Heart left ventricle (tissue), 16 donors: ENCODE results near the gene GRK3. TPM values are rescaled to one million over a fixed set of nuclear protein-coding genes. Genes with fewer than 3 reads are reported as not detected.
"Not testable (repeated sequence)": the region's sequence is repeated elsewhere in the genome, so short reads cannot be mapped to it uniquely, and the experiment has no call there.

Experiments used
- ATAC-seq, 4 donors: fragments of 200-7000 bp; cut with Tn5 transposase; one replicate each; pipeline ENCODE4 v1.9.1; 2020 to 2022; ENCODE audit warnings: moderate library complexity in 4 of 4, mild to moderate bottlenecking in 3 of 4, moderate number of reproducible peaks in 1 of 4
- DNase-seq, 5 donors: peaks; one replicate each; pipeline ENCODE4 v3.0.0-alpha.2; 2020
- H3K27ac ChIP-seq, 12 donors: fragments of 200-600 bp; sonication (generic) in 4 of 12; one replicate each; pipeline versions ENCODE4 v1.5.0 to v1.8.0; 2016 to 2022; ENCODE audit warnings: mild to moderate bottlenecking in 2 of 12
- H3K27me3 ChIP-seq, 9 donors: fragments of 200-600 bp; sonication (generic) in 2 of 9; one replicate each; pipeline versions ENCODE4 v1.5.1 to v1.8.0; 2016 to 2022; ENCODE audit warnings: mild to moderate bottlenecking in 3 of 9
- H3K36me3 ChIP-seq, 9 donors: fragments of 200-600 bp; sonication (generic) in 2 of 9; one replicate each; pipeline versions ENCODE4 v1.5.0 to v1.8.0; 2018 to 2022; ENCODE audit warnings: mild to moderate bottlenecking in 2 of 9
- H3K4me1 ChIP-seq, 12 donors: fragments of 200-600 bp; sonication (generic) in 4 of 12; one replicate each; pipeline versions ENCODE4 v1.5.0 to v1.8.0; 2016 to 2022; ENCODE audit warnings: mild to moderate bottlenecking in 3 of 12
- H3K4me3 ChIP-seq, 12 donors: fragments of 200-600 bp; sonication (generic) in 4 of 12; one replicate each; pipeline versions ENCODE4 v1.5.0 to v1.8.0; 2017 to 2022; ENCODE audit warnings: mild to moderate bottlenecking in 9 of 12, moderate library complexity in 4 of 12
- H3K9me3 ChIP-seq, 12 donors: fragments of 200-600 bp; sonication (generic) in 4 of 12; one replicate each; pipeline versions ENCODE4 v1.5.0 to v1.8.0; 2016 to 2022; ENCODE audit warnings: mild to moderate bottlenecking in 1 of 12
- POLR2A ChIP-seq, 2 donors: fragments of 450-650 bp; IDR thresholded peaks; one replicate each; pipeline ENCODE4 v1.6.1; 2017; ENCODE audit warnings: antibody characterized with exemption in 2 of 2, mild to moderate bottlenecking in 2 of 2, moderate library complexity in 2 of 2
- WGBS, 4 donors: extraction: QIAGEN DNeasy Blood & Tissue Kit in 2 of 4; methylation state at CpG; one replicate each; pipeline versions ENCODE4 v1.1.5 to v1.1.7; 2013 to 2018; 5-methylcytosine and 5-hydroxymethylcytosine counted together
- intact Hi-C, 10 donors: fragments of 100-400 bp; cut with DNase I; formaldehyde crosslinking; loops; one replicate each; pipeline versions ENCODE4 v1.11.1 to v1.14.2; 2022
- long read RNA-seq, 3 donors: library from polyadenylated mRNA; unstranded; transcript quantifications; one replicate each; pipeline ENCODE4 v2.0.0, GENCODE V29; 2020 to 2021
- polyA plus RNA-seq, 2 donors: library from polyadenylated mRNA; stranded (reverse); fragments of 200-250 nt; gene quantifications; one replicate each; pipeline ENCODE4 v1.2.3, GENCODE V29; 2013
- total RNA-seq, 9 donors: library from RNA; depleted of rRNA in 2 of 9; stranded (reverse); fragments of >200 nt in 2 of 9; fragmentation: NEBNext Ultra II Directional in 3 of 9; extraction: Animal tissue kit (Norgen Biotek cat#: 25700) in 3 of 9; gene quantifications; one replicate each; pipeline versions ENCODE4 v1.1.0 to v1.2.4, GENCODE V29; 2016 to 2023
- TF ChIP-seq, protein P1 (sequence below), 12 donors: fragments of 200-600 bp; sonication (generic) in 4 of 12; IDR thresholded peaks; one replicate each; pipeline versions ENCODE4 v1.5.0 to v1.8.0; 2018 to 2022; ENCODE audit warnings: antibody characterized with exemption in 12 of 12, mild to moderate bottlenecking in 5 of 12
- donor health status: ischemic (EF 13 %, LVEDD 7.1; RV severe dilation, severe dysfunction).
- donor health status: healthy with polysubstance abuse.
- donor health status: DM: no; HTN: yes; CAD: no.
- donor health status: DM: no; HTN: no; CAD: no.
- donor health status: ischemic (EF 25% LVEDD 6.9; RV normal size, moderate dysfunction).
- donor health status: ischemic (EF 25% LVEDD 5.7; RV mildly dilated, moderate dysfunction).
- donor health status: healthy.
- donor health status: DM: yes; HTN: yes; CAD: no.
- donor health status: ischemic (EF 35%, LVEDD 5.7; RV mildly dilated, moderate dysfunction).
- donor health status: nonischemic (EF 11% LVEDD 7.7; RV severe dilation, severe dysfunction).
- donor health status: DM: yes; HTN: yes; CAD: no.
- donor health status: PGD.
- donor health status: ischemic (EF 29% LVEDD 5.4; RV normal size, mild dysfunction).
- donor health status: nonischemic (EF 23%, LVEDD 6.1; RV moderate dilation, normal function).

The GRK3 gene
- total RNA-seq: 10 to 100 TPM in 2 of 9 donors, 1 to 10 TPM in 7; 3.6 to 16.2 (median 6.3) TPM
- 1 to 10 TPM; 1.1 to 2.0 TPM for polyA plus RNA-seq
- long read RNA-seq, donor 1, full-length matches to known transcripts: 3 of 8 reads
- long read RNA-seq, donor 1, partial matches to known transcripts: 1 of 8 reads
- long read RNA-seq, donor 1, other reads (novel, unspliced or antisense): 4 of 8 reads
- long read RNA-seq, donor 2, full-length matches to known transcripts: 1 of 4 reads
- long read RNA-seq, donor 2, partial matches to known transcripts: 1 of 4 reads
- long read RNA-seq, donor 2, other reads (novel, unspliced or antisense): 2 of 4 reads
- long read RNA-seq, donor 3, full-length matches to known transcripts: 3 of 6 reads
- long read RNA-seq, donor 3, partial matches to known transcripts: 0 of 6 reads
- long read RNA-seq, donor 3, other reads (novel, unspliced or antisense): 3 of 6 reads

DNA sequence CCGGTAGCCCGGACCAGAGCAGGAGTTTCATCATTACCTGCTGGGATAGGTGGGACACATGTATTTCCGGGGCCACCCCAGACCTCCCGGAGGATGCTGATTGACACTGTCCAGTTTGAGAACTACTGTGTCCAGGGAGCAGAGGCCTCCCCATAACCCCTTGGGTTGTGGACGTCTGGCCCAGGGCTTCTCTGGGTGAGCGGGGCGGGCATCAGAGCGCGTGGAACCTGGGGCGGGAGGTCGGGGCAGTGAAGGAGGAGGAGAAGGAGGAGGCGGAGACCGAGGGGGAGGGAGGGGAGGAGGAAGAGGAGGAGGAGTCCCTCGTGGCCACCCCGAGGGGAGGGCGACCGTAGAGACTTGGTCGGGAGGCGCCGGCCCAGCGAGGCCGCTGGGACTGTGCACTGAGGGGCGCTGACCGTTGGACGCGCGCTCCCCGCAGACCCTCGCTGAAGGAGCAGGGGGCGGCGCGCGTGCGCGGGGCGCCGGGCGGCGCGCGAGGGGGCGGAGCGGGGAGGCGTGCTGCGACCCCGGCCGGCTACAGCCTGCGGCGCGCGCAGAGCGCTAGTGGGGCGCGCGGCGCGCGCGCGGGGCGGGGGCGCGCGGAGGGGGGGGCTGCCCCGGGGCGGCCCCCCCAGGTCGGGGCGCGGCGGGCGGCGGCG is at the start of gene GRK3:
Gene GRK3, plus strand, starts transcription at position 356 of the 659 bp plus-strand sequence. CDS start 366 bp downstream, outside the sequence.
- intact Hi-C loops: loop anchor here in 3 of 10 donors (10.0 kb wide), 2 partner anchors 100 to 130 kb away; no protein-coding TSS in a partner anchor
- peaks cover 0 to 53% (median 10%) of the 10 kb centered on the region in 12 donors for H3K4me1 ChIP-seq

DNA sequence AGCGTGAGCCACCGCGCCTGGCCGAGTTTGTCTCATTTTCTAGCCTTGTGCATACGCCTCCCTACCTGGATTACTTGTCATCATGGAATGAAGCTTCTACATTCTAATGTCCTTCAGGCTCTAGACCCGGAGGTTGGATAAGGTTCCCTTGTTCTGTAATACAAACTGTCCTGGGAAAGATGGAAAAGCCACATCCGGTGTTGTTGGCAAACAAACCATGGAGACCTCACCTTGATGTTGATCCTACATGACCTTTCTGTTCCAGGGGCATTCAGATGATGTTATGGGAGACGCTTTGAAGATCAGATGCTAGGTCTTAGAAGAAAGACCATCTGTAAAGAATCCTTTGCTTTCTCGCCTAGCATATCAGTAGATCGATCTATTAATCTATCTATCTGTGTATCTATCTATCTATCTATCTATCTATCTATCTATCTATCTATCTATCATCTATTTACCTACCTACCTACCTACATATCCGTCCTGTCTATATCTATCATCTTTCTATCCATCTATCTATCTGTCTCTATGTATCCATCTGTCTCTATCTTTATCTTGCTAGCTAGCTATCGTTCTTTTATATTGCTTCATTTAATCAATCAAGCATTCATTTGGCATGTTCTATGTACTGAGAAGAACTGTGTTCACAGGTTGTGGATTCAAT is 46.3 kb upstream of the GRK3 start:
- H3K4me3 ChIP-seq: no peak overlapping the region
- no peak overlapping the region for H3K27ac ChIP-seq
- peaks cover 0 to 8% (median 0%) of the 10 kb centered on the region in 12 donors for H3K9me3 ChIP-seq
- WGBS, 4 donors: 92 to 96% (median 93%) methylated on average over 12 of the region's 12 CpGs
- no peak for TF ChIP-seq POLR2A (IDR thresholded peaks at IDR 0.05)
- TF ChIP-seq, protein P1, sequence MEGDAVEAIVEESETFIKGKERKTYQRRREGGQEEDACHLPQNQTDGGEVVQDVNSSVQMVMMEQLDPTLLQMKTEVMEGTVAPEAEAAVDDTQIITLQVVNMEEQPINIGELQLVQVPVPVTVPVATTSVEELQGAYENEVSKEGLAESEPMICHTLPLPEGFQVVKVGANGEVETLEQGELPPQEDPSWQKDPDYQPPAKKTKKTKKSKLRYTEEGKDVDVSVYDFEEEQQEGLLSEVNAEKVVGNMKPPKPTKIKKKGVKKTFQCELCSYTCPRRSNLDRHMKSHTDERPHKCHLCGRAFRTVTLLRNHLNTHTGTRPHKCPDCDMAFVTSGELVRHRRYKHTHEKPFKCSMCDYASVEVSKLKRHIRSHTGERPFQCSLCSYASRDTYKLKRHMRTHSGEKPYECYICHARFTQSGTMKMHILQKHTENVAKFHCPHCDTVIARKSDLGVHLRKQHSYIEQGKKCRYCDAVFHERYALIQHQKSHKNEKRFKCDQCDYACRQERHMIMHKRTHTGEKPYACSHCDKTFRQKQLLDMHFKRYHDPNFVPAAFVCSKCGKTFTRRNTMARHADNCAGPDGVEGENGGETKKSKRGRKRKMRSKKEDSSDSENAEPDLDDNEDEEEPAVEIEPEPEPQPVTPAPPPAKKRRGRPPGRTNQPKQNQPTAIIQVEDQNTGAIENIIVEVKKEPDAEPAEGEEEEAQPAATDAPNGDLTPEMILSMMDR (IDR thresholded peaks at IDR 0.05): no peak
- peaks cover 0 to 8% (median 0%) of the 10 kb centered on the region in 9 donors for H3K36me3 ChIP-seq
- DNase-seq (no peak), ATAC-seq (no peak)
- no peaks in the 10 kb centered on the region for H3K27me3 ChIP-seq
- H3K4me1 ChIP-seq: no peaks in the 10 kb centered on the region
- intact Hi-C loops: no loop called here

More for the DNA sequence above, at the start of gene GRK3:
- H3K27ac ChIP-seq: peak within 1 kb of the TSS in 10 of 12 donors; percentile 38 to 87 (median 63)
- ATAC-seq (peak; percentile 81 to 88 (median 86)), DNase-seq (peak; percentile 74 to 83 (median 78))
- 0 to 2% (median 1%) methylated on average over 22 to 73 of the region's 73 CpGs for WGBS, 4 donors
- TF ChIP-seq, protein P1 (IDR thresholded peaks at IDR 0.05): no peak
- peak in 1 of 2 donors; percentile 31 for TF ChIP-seq POLR2A (IDR thresholded peaks at IDR 0.05)
- H3K27me3 ChIP-seq: no peaks in the 10 kb centered on the region
- no peaks in the 10 kb centered on the region for H3K9me3 ChIP-seq
- no peaks in the 10 kb centered on the region for H3K36me3 ChIP-seq
- peak within 1 kb of the TSS; percentile 69 to 96 (median 86) for H3K4me3 ChIP-seq

DNA sequence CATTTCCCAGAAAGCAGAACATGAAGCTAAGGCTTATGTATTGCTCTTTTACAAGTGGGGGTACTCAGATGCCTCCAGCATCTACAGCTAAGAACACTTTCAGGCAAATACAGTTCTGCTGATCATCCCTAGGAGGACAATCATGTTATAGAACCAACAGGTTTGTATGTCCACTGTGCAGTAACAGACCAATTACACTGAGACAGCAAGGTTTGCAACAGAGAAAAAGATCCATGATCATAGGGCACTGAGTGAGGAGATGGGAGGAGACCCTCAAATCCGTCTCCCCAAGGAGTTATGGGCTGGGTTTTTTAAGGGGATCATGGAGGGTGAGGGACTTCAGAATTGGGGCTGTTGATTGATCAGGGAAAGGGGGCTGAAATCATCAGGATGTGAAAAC is 39.1 kb upstream of the GRK3 start:
- Histone ChIP-seq H3K27me3 (no peaks in the 10 kb centered on the region), H3K27ac (no peak overlapping the region), H3K4me1 (no peaks in the 10 kb centered on the region), H3K36me3 (peaks cover 0 to 15% (median 0%) of the 10 kb centered on the region in 9 donors), H3K4me3 (no peak overlapping the region), H3K9me3 (peaks cover 0 to 19% (median 9%) of the 10 kb centered on the region in 12 donors)
- intact Hi-C loops: no loop called here
- DNase-seq (no peak), ATAC-seq (no peak)
- no peak for TF ChIP-seq POLR2A (IDR thresholded peaks at IDR 0.05)
- TF ChIP-seq, protein P1 (IDR thresholded peaks at IDR 0.05): no peak
- 69 to 100% (median 77%) methylated on average over 1 of the region's 1 CpG for WGBS, 4 donors

DNA sequence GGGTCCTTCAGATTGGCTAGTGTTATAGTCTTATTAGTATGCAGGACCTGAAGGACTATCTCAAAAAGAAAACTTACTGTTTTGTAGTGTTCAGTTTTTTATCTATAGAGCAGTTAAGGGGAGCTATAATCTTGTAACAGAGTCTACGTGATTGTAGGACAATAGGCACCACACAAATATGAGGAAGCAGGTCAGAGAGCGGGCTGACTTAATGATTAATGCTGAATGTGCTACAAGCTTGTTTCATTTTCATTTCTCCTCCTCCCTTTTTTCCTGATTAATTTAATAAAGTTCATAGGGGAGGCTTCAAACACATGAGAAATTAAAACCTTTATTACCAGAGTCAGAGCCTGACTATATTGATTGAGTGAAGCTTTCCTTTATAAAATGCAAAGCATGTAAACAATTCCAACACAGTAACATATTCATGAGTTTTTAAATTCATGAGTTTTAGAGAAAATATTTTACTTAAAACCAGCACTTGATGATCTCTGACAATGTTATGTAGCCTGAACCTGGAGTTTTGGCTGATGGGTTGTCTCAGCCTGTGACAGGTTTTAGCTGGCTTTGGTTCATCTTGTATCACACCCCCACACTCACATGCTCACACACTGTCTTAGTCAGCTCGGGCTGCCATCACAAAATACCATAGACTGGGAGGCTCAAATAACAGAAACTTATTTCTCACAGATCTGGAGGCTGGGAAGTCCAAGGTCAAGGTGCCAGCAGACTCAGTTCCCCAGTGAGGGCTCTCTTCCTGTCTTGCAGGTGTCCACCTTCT is 38.5 kb upstream of the GRK3 start:
- H3K4me1 ChIP-seq, DNase-seq, H3K27ac ChIP-seq, intact Hi-C loops, ATAC-seq, H3K27me3 ChIP-seq, H3K4me3 ChIP-seq: not testable (repeated sequence)
- 62 to 75% (median 71%) methylated on average over 3 of the region's 3 CpGs for WGBS, 4 donors
- peaks cover 0 to 19% (median 9%) of the 10 kb centered on the region in 12 donors for H3K9me3 ChIP-seq
- H3K36me3 ChIP-seq: peaks cover 0 to 15% (median 0%) of the 10 kb centered on the region in 9 donors

DNA sequence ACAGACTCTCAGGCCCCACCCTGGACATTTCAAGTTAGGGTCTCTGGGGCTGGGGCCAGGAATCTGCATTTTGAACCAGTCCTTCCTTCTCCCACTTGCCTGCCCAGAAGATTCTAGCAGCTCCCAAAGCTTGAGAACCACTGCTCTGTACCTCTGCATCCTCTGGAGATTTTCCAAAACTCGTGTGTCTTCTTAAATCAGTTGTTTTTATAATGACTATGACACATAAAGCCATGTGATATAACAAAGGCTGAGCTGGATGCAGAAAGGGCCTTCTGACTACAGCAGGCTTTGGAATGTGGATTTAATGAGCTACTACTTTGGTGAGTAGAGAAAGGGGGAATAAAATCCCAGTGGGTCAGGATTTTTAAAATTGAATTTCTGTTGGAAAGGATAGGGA is 37.5 kb upstream of the GRK3 start:
- H3K4me1 ChIP-seq, DNase-seq, H3K36me3 ChIP-seq, intact Hi-C loops, H3K4me3 ChIP-seq, H3K27me3 ChIP-seq, ATAC-seq, H3K27ac ChIP-seq: not testable (repeated sequence)
- H3K9me3 ChIP-seq: peaks cover 0 to 15% (median 9%) of the 10 kb centered on the region in 12 donors
- 25 to 42% (median 29%) methylated on average over 1 of the region's 1 CpG for WGBS, 4 donors

DNA sequence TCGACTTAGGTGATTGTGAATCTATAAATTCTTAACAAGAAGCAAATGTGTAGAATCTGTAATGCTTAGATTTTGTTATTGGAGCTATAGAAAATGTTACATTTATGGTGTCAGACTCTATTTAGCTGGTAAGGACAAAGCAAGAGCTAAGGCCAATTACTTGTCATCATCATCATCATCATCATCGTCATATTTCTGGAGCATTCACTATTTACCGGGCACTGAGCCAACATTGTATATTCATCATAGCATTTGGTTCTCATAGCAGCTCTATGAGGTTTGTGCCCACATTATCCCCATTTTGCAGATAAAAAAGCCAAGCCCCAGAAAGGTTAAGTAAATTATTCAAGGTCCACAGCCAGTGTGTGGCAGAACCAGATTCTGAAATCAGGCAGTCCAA is 36.4 kb upstream of the GRK3 start:
- 62 to 69% (median 66%) methylated on average over 3 of the region's 3 CpGs for WGBS, 4 donors
- DNase-seq, H3K4me3 ChIP-seq, H3K27ac ChIP-seq, H3K27me3 ChIP-seq, H3K36me3 ChIP-seq, H3K4me1 ChIP-seq, ATAC-seq, intact Hi-C loops: not testable (repeated sequence)
- H3K9me3 ChIP-seq: peaks cover 0 to 15% (median 9%) of the 10 kb centered on the region in 12 donors
